Stimulated activated CD4-positive, alpha-beta T cell treated with anti-CD3 and anti-CD28 coated beads, TNF-alpha, amount 100 ng/mL, for 24 hours (primary cell): ENCODE measurements around the gene ASTE1.
"Not testable (repeated sequence)": the region's sequence is repeated elsewhere in the genome, so short reads cannot be mapped to it uniquely, and the experiment has no call there.

Experiments used
- DNase-seq, 3 experiments: peaks; one replicate each; pipeline ENCODE4 v3.0.0-alpha.2; 2020; ENCODE audit warnings: low read depth in 3 of 3

Gene ASTE1

GRCh38 chr3:131026321-131027151 lies at the start of gene ASTE1, which contains the start of gene NEK11:
Gene ASTE1 (minus strand): TSS chr3:131026825. CDS start chr3:131025306, 1,519 bp downstream.
Gene NEK11 (plus strand): TSS chr3:131026877. CDS start chr3:131029709, 2,832 bp downstream.
- peak; percentile 80 to 88 (median 82) for DNase-seq

GRCh38 chr3:131075632-131076328 lies 49.2 kb upstream of the ASTE1 start:
- no peak for DNase-seq

- no peak for DNase-seq
Observed at GRCh38 chr3:131072845-131073244, 46.2 kb upstream of the ASTE1 start.

- no peak for DNase-seq
Observed at GRCh38 chr3:131072099-131072559, 45.5 kb upstream of the ASTE1 start.

- DNase-seq: no peak
Observed at GRCh38 chr3:131067983-131068382, 41.4 kb upstream of the ASTE1 start.

- no peak for DNase-seq
Observed at GRCh38 chr3:131053043-131053859, 26.6 kb upstream of the ASTE1 start.

GRCh38 chr3:131050001-131050400 lies 23.4 kb upstream of the ASTE1 start:
- DNase-seq: no peak

- no peak for DNase-seq
Observed at GRCh38 chr3:131048030-131048429, 21.4 kb upstream of the ASTE1 start.

- no peak for DNase-seq
Observed at GRCh38 chr3:131047582-131047981, 21.0 kb upstream of the ASTE1 start.

GRCh38 chr3:131042271-131042985 lies 15.8 kb upstream of the ASTE1 start:
- not testable (repeated sequence) for DNase-seq

- DNase-seq: no peak
Observed at GRCh38 chr3:131038326-131038725, 11.7 kb upstream of the ASTE1 start.

GRCh38 chr3:131036986-131037385 lies 10.4 kb upstream of the ASTE1 start:
- DNase-seq: no peak

GRCh38 chr3:131036200-131036816 lies 9.7 kb upstream of the ASTE1 start:
- no peak for DNase-seq

GRCh38 chr3:131033480-131034080 lies 7.0 kb upstream of the ASTE1 start:
- no peak for DNase-seq

- DNase-seq: no peak
Observed at GRCh38 chr3:131031660-131032059, 5.0 kb upstream of the ASTE1 start.

GRCh38 chr3:131028844-131029243 lies 2.2 kb upstream of the ASTE1 start:
- DNase-seq: no peak

- no peak for DNase-seq
Observed at GRCh38 chr3:131025539-131025938, 1.1 kb downstream of the ASTE1 start.

GRCh38 chr3:131020122-131020693 lies 6.4 kb downstream of the ASTE1 start:
- no peak for DNase-seq

GRCh38 chr3:131018970-131019369 lies 7.7 kb downstream of the ASTE1 start:
- DNase-seq: no peak

GRCh38 chr3:131009698-131010097 lies 16.9 kb downstream of the ASTE1 start:
- no peak for DNase-seq
